ENCODE data around the gene SOX4.

SOX4 gene

GRCh38 chr6:21599051-21599696, 5.6 kb downstream of the SOX4 start:
- Histone ChIP-seq H3K27me3 (ENCODE audit: insufficient read depth, low read length) (no peaks in the 10 kb centered on the region), H3F3A (ENCODE audit: insufficient read depth, low read length) (0 out of 2 replicates have a peak, but pooled peaks cover 5% of the 10 kb centered on the region), H3K4me2 (ENCODE audit: low read length) (no peak overlapping the region), H3K9me2 (ENCODE audit: low read depth, low read length) (no peaks in the 10 kb centered on the region), H4K20me1 (ENCODE audit: insufficient read depth, low read length) (no peaks in the 10 kb centered on the region), H3K36me3 (ENCODE audit: insufficient read depth, low read length) (peaks cover 34% of the 10 kb centered on the region), H3K4me3 (ENCODE audit: low read depth, low read length, poor library complexity, severe bottlenecking) (no peak overlapping the region), H3K27ac (ENCODE audit: low read depth, low read length, poor library complexity, severe bottlenecking) (no peak overlapping the region), H3K4me1 (ENCODE audit: insufficient read depth, low read length, severe bottlenecking) (peaks cover 31% of the 10 kb centered on the region), H3K79me2 (ENCODE audit: insufficient read depth, low read length) (no peaks in the 10 kb centered on the region), H3K9me3 (ENCODE audit: low read length) (peaks cover 7% of the 10 kb centered on the region; the same call in 1 of the 2 replicates), H2AFZ (ENCODE audit: low read length) (no peak overlapping the region), H3K9ac (ENCODE audit: low read length) (no peak overlapping the region)
- TF ChIP-seq CTCF (IDR thresholded peaks at IDR 0.05; ENCODE audit: low read length), result no peak
- TF ChIP-seq EZH2 (IDR thresholded peaks at IDR 0.05; ENCODE audit: borderline replicate concordance, low read length), result no peak

GRCh38 chr6:21601339-21601923, 7.9 kb downstream of the SOX4 start:
- Histone ChIP-seq H3K79me2 (ENCODE audit: insufficient read depth, low read length) (no peaks in the 10 kb centered on the region), H3K27ac (ENCODE audit: low read depth, low read length, poor library complexity, severe bottlenecking) (no peak overlapping the region), H3K9ac (ENCODE audit: low read length) (no peak overlapping the region), H4K20me1 (ENCODE audit: insufficient read depth, low read length) (no peaks in the 10 kb centered on the region), H3K4me1 (ENCODE audit: insufficient read depth, low read length, severe bottlenecking) (peaks cover 33% of the 10 kb centered on the region), H3K9me3 (ENCODE audit: low read length) (peaks cover 7% of the 10 kb centered on the region; the same call in 1 of the 2 replicates), H3K27me3 (ENCODE audit: insufficient read depth, low read length) (no peaks in the 10 kb centered on the region), H3K36me3 (ENCODE audit: insufficient read depth, low read length) (peaks cover 26% of the 10 kb centered on the region), H3K9me2 (ENCODE audit: low read depth, low read length) (no peaks in the 10 kb centered on the region), H2AFZ (ENCODE audit: low read length) (no peak overlapping the region), H3K4me2 (ENCODE audit: low read length) (no peak overlapping the region), H3K4me3 (ENCODE audit: low read depth, low read length, poor library complexity, severe bottlenecking) (no peak overlapping the region), H3F3A (ENCODE audit: insufficient read depth, low read length) (0 out of 2 replicates have a peak, but pooled peaks cover 5% of the 10 kb centered on the region)
- TF ChIP-seq CTCF (IDR thresholded peaks at IDR 0.05; ENCODE audit: low read length) (no peak), EZH2 (IDR thresholded peaks at IDR 0.05; ENCODE audit: borderline replicate concordance, low read length) (no peak)

- Histone ChIP-seq H3K4me1 (ENCODE audit: insufficient read depth, low read length, severe bottlenecking) (peaks cover 31% of the 10 kb centered on the region), H3K9me3 (ENCODE audit: low read length) (peaks cover 7% of the 10 kb centered on the region; the same call in 1 of the 2 replicates), H3K27me3 (ENCODE audit: insufficient read depth, low read length) (no peaks in the 10 kb centered on the region), H3K79me2 (ENCODE audit: insufficient read depth, low read length) (no peaks in the 10 kb centered on the region), H3K4me3 (ENCODE audit: low read depth, low read length, poor library complexity, severe bottlenecking) (no peak overlapping the region), H4K20me1 (ENCODE audit: insufficient read depth, low read length) (no peaks in the 10 kb centered on the region), H3K4me2 (ENCODE audit: low read length) (no peak overlapping the region), H3K27ac (ENCODE audit: low read depth, low read length, poor library complexity, severe bottlenecking) (no peak overlapping the region), H3K9ac (ENCODE audit: low read length) (no peak overlapping the region), H3F3A (ENCODE audit: insufficient read depth, low read length) (0 out of 2 replicates have a peak, but pooled peaks cover 5% of the 10 kb centered on the region), H3K9me2 (ENCODE audit: low read depth, low read length) (no peaks in the 10 kb centered on the region), H3K36me3 (ENCODE audit: insufficient read depth, low read length) (peaks cover 22% of the 10 kb centered on the region), H2AFZ (ENCODE audit: low read length) (no peak overlapping the region)
- TF ChIP-seq CTCF (IDR thresholded peaks at IDR 0.05; ENCODE audit: low read length) (no peak), EZH2 (IDR thresholded peaks at IDR 0.05; ENCODE audit: borderline replicate concordance, low read length) (no peak)
Observed at GRCh38 chr6:21601932-21602390, 8.4 kb downstream of the SOX4 start.
